NCI-H1417 (cell line): ENCODE data around the gene C1QA.

Experiments
- DNase-seq, 3 experiments: peaks; one replicate each; lab custom pipeline; 2025; lab: John Stamatoyannopoulos, UW

Gene C1QA, protein sequence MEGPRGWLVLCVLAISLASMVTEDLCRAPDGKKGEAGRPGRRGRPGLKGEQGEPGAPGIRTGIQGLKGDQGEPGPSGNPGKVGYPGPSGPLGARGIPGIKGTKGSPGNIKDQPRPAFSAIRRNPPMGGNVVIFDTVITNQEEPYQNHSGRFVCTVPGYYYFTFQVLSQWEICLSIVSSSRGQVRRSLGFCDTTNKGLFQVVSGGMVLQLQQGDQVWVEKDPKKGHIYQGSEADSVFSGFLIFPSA

DNA sequence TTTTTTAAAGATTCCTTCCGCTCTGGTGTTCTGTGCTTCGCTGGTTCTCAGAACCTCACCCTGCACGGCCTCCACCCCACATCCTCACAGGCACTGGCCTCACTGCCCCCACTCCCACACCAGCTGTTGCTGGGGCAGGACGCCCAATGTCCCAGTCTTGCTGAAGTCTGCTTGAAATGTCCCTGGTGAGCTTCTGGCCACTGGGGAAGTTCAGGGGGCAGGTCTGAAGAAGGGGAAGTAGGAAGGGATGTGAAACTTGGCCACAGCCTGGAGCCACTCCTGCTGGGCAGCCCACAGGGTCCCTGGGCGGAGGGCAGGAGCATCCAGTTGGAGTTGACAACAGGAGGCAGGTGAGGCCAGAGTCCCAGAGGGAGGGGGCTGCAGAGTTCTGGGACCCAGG lies at the start of gene C1QA:
Gene C1QA, plus strand, starts transcription at position 276 of the 400 bp plus-strand sequence. CDS start 989 bp downstream, outside the sequence.
- DNase-seq: no peak

DNA sequence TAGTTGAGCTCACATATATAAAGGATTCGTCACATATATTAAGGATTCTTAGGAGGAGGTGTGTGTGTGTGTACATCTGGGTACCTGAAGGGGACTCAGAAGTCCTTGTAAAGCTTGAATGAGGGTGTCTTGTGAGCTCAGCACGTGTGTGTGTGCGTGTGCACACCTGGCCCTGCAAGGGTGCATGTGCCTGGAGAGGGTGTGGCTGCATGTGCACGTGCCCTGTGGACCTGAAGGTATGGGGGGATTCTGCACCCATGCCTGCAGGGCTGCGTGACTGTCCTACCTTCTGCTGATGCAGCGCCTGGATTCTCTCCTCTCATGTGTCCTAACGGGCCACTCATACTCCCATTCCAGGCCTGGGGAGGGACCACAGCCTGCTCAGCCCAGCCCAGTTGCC lies 49.2 kb upstream of the C1QA start:
- DNase-seq: peak in 1 of 3 experiments; percentile 51

DNA sequence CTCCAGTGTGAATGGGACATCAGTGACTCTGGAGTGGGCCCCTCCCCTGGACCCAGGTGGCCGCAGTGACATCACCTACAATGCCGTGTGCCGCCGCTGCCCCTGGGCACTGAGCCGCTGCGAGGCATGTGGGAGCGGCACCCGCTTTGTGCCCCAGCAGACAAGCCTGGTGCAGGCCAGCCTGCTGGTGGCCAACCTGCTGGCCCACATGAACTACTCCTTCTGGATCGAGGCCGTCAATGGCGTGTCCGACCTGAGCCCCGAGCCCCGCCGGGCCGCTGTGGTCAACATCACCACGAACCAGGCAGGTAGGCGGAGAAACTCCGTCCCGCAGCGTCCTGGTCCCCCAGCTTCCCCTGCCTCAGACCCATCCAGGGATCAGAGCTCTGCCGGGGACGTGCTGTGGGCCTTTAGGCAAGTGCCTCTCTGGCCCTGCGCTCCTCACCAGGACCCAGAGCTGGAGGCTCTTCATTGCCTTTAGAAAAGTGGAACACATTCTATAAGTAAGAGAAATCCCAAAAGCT lies 47.5 kb upstream of the C1QA start:
- no peak for DNase-seq

DNA sequence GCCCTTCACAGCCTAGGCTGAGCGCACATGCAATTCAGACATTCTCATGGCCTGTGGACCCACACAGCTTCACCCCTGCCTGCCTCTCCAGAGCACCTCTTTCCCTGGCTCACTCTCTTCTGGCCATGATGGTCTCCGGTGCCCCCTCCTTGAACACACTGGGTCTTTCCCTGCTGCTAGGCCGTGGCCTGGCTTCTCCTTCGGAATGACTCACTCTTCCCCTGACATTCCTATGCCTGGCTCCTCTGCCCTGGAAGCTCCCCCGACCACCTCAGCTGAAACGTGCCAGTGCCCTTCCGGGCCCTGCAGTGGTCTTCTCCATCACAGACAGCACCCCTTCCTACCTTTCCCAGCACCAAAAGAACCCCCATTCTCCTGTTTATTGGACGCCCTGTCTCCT lies 44.9 kb upstream of the C1QA start:
- DNase-seq: no peak

DNA sequence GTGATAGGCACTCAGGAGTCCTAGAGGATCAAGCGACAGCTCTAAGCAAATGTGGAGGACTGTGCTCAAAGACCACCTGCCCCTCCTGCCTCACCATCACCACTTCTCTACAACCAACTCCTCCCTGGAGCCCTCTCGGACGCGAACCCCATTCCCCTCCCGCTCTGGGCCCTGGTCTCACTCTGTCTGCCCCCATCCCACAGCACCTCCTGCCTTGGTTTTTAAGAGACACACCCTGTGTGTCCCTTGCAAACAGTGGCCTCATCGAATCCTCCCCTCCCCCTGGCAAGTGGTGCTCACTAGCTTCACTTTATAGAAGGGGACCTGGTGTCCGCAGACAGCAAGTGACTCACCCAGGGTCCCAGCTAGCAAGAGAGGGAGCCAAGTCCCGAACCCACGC lies 44.4 kb upstream of the C1QA start:
- DNase-seq: no peak

DNA sequence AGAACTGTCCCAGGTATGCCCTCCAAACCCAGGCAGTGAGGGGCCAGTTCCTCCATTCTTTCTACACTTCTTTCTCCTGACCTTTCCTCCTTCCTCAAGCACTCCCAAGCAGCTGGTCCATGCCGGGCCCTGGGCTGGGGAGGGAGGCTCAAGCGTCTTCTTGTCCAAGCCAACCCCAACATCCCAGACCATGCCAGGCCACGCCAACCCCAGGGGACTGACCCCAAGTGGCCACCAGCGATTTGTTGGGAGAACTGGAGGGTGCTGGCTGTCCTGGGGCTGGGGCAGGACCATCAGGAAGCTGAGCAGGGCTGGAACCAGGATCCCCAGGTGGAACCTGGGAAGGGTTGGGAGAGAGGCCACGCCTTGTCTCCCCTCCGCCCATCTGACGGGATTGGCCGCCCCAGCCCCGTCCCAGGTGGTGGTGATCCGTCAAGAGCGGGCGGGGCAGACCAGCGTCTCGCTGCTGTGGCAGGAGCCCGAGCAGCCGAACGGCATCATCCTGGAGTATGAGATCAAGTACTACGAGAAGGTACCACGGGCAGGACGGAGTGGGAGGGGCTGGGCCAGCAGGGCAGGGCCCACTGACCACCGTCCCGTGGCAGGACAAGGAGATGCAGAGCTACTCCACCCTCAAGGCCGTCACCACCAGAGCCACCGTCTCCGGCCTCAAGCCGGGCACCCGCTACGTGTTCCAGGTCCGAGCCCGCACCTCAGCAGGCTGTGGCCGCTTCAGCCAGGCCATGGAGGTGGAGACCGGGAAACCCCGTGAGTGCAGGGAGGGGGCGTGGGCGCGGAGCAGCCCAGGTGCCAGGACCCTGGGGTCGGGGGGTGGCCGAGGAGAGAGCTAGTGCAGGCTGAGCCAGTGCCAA lies 43.3 kb upstream of the C1QA start:
- DNase-seq: peak in 1 of 3 experiments; percentile 83

DNA sequence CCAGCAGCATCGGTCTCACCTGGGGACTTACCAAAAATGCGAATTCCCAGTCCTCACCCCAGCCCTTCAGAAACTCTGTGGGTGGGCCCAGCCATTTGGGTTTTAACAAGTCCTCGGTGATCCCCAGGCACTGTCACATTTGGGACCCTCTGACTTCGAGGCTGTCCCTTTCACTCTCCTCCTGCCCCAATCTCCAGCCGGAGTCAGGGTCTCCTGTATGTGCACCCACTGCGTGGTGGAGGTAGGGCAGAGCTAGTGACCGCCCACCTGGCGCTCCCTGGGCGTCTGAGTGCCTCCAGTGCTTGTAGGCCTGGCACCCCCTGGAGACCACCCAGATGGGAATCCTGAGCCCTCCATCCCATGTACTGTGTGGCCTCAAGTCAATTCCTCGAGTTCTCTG lies 42.0 kb upstream of the C1QA start:
- no peak for DNase-seq

DNA sequence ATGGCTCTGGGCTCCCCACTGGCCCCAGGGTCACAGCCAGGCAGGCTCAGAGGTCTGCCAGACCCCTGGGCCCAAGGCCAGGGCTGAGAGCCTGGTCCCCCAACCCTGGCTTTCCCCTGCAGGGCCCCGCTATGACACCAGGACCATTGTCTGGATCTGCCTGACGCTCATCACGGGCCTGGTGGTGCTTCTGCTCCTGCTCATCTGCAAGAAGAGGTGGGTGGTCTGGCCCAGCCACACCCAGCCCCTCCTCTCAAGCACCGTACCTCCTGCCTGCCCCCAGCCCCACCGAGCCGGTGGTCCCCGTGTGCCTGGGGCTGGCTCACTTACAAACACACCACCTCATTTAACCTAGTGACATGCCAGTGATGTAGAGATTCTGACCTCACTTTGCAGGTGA lies 41.3 kb upstream of the C1QA start:
- DNase-seq: no peak

DNA sequence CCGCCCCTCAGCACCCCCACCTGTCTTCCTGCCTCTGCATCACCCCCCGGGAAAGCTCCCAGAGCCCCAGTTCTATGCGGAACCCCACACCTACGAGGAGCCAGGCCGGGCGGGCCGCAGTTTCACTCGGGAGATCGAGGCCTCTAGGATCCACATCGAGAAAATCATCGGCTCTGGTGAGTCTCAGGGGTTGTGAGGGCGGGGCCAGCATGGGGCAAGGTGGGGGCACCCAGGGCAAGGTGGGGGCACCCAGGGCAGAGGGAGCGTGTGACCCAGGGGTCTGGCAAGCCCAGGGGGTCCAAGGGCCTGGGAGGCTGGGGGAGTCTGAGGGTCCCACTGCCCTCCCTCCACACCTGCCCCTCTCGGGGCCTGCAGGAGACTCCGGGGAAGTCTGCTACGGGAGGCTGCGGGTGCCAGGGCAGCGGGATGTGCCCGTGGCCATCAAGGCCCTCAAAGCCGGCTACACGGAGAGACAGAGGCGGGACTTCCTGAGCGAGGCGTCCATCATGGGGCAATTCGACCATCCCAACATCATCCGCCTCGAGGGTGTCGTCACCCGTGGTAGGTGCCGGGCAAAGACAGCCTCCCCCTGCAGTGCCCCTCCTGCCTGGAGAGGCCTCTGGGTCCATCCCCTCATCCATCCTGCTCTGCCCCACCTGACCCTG lies 39.0 kb upstream of the C1QA start:
- DNase-seq: no peak

DNA sequence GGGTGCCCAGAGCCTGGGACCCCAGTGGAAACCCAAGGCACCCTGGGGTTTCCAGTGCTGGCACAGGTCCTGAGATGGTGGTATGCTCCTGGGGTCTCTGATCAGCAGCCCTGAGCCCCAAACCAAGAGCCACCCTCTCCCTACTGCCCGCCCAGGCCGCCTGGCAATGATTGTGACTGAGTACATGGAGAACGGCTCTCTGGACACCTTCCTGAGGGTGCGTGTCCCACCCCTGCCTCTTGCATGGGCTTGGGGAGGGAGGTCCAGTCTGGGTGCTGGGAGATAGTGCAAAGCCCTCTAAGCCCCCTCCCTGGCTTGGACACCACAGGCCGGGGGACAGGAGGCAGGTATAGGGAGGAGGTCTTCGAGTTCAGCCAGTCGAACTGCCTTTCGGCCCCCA lies 38.4 kb upstream of the C1QA start:
- DNase-seq: no peak

DNA sequence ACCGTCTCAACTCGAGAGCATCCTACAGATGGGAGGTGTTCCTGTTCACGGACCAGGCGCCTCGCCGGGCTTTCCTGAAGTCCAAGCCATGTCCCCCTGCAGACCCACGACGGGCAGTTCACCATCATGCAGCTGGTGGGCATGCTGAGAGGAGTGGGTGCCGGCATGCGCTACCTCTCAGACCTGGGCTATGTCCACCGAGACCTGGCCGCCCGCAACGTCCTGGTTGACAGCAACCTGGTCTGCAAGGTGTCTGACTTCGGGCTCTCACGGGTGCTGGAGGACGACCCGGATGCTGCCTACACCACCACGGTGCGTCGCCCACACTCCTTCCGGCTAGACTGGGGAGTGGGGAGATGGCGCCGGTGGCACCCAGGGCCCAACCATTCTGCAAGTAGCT lies 37.7 kb upstream of the C1QA start:
- DNase-seq: no peak

DNA sequence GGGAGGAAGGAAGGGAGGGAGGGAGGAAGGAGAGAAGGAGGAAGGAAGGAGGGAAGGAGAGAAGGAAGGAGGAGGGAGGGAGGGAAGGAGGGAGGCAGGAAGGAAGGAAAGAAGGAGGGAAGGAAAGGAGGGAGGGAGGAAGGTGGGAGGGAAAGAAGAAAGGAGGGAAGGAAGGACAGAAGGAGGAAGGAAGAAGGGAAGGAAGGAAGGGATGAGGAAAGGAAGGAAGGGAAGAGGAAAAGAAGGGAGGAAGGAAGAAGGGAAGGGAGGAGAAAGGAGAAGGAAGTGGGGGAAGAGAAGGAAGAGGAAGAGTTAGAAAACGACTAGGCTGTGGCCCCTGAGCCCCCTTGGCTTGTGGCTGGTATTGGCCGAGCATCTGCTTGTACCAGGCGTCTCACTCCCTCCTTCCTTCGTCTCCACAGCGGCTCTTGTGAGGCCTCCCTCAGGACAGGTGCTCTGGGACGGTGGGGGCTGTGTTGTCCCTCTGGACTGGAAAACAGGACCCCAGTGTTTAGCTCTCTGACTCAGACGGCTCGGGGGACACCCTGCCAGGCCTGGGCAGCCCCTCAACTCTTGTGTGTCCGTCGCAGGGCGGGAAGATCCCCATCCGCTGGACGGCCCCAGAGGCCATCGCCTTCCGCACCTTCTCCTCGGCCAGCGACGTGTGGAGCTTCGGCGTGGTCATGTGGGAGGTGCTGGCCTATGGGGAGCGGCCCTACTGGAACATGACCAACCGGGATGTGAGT lies 36.2 kb upstream of the C1QA start:
- no peak for DNase-seq

DNA sequence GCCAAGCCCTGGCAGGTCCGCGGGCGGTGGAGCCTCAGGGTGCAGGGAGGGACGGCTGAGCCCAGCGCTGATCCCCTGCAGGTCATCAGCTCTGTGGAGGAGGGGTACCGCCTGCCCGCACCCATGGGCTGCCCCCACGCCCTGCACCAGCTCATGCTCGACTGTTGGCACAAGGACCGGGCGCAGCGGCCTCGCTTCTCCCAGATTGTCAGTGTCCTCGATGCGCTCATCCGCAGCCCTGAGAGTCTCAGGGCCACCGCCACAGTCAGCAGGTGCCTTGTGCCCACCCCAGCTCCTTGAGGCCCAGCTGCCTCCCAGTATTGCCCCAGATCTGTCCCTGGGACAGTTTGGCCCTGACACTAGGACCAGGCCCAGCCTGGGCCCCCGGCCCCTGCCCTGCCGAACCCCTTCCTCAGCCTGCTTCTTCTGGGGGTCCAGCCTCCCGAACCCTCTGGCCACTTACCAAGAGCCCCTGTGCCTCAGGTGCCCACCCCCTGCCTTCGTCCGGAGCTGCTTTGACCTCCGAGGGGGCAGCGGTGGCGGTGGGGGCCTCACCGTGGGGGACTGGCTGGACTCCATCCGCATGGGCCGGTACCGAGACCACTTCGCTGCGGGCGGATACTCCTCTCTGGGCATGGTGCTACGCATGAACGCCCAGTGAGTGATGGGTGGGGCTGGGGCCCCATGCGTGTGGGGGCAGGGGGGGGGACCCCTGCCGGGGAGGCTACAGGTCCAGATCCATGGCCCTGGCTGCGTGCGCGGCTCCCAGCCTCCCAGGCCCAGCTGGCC lies 35.4 kb upstream of the C1QA start:
- peak in 1 of 3 experiments; percentile 10 for DNase-seq

DNA sequence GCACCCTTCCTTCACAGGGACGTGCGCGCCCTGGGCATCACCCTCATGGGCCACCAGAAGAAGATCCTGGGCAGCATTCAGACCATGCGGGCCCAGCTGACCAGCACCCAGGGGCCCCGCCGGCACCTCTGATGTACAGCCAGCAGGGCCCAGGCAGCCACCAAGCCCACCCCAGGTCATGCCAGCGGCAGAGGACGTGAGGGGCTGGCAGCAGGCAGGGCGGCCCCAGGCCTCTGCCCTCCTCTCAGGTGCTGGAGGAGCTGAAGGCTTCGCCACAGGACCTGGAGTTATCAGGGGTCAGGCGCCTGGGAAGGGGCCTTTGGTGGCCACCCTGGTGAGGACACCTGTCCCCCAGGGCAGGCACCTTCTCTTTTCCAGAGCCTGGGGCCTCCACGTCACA lies 34.8 kb upstream of the C1QA start:
- DNase-seq: no peak

DNA sequence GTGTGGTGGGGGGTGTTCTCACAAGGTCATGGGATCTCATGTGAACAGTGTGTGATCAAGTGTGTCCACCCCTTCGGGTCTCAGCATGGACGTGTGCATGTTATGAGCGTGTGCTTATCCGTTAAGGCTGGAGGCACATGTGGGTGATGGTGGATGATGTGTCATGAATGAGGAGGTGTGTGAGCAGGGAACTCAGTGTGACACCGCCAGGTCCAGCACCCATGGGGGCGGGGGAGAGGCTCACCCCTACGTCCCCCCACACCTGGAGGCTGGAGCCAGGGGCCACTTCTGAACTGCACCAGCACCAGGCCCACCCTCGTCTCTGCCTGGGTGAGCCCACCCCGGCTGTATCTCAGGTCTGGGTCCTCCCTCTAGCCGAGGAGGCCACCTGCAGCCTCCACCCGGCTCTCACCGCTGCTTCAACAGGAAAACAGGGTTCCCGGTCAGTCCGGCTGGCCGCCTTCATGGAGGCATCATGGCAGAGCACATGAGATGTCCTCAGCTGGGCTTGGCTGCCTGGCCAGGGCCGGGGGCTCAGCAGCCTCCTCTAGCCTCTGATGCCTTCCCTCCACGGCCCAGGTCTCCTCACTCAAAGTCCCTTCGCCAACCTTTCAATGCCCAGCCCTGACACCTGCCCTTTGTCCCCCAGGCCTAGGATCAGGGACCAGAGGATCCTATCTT lies 34.2 kb upstream of the C1QA start:
- no peak for DNase-seq

DNA sequence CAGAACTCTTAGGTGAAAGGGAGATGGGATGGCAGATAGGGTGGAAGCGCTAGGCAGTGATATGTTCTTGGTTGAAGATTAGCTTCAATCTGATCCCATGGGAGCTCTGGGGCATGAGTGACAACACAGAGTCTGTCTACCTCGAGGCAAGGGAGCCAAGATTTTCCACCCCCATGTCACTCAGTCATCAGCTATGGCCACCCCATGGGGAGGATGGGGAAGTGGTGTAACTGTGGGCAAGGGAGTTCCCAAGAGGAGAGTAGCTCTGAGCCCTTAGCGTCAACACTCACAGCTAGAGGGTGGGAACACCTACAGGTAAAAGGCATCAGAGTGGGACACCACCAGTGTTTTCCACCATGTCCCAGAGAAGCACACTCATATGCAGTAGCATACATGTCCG lies 30.3 kb upstream of the C1QA start:
- no peak for DNase-seq

DNA sequence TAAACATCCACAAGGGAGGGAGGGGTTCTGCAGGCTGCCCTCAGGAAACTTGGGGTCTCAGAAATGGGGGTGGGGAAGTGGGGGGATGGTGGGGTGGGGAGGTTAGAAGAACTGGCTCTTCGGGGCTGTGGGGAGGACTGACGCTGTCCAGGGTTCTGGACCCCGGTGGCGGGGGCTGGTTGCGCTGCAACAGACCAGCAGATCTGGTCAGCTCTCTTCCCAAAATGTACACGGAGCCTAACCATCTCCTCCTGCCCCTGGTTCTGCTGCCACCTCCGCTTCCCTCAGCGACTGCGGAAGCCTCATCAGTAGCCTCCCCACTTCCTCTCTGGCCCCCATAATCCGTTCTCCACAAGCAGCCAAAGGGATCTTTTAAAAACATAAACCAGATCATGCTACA lies 29.3 kb upstream of the C1QA start:
- DNase-seq: no peak

DNA sequence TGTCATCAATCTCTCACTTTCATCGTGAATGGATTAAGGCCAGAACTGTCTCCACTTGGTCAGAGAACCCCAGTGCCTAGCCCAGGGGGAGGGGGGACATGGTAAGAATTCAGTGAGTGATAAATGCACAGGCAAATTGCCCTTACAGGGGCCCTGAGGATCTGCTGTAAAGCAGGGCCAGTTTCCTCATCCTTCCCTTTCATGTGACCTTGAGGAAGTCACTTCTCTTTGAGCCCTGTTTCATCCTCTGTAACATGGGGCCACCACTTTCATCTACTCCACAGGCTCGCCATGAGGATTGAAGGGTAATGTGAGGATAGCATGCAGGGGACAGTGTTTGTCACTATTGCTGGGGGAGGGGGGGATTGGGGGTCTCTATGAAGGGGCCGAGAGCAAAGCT lies 28.1 kb upstream of the C1QA start:
- no peak for DNase-seq

DNA sequence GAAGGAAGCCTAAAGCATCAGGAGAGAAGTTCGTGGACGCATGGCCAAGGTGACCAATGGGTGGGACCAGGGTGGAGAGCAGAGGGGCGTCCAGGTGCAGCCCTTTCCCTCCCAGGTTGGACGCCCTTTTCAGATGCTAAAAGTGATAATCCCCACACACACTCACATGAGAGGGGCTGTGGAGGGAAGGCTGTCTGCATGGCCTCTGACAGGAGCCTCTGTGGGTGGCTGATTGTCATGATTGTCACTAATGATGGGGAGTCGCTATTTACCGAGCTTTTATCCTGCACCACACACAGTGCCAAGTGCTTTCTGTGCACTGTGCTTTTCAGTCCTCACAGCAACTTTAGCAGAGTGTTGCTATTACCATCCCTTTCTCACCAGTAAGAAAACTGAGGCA lies 27.1 kb upstream of the C1QA start:
- peak in 2 of 3 experiments; percentile 78 to 94 for DNase-seq

DNA sequence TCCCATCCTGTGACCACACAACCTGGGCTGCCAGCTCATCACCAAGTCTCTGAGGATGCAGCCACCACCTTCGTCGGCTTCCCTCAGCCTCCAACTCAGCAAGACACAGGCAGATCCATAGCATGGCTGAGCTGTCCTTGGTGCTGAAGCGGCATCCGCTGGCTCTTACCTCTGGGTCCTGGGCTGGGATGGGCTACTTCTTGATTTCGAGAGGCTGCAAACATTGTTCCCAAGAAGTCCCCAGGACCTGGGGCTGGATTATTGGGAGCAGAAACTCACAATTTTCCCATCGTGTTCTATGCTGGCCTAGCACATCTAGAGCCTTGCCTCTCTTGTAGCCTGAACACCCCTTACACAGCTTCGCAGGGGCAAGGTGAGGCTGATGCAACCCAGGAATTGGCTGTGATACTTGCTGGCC lies 24.9 kb upstream of the C1QA start:
- no peak for DNase-seq
